Stimulated activated memory B cell treated with anti-CD40 and anti-IgM and Interleukin-4, amounts not matched to agents 10 μg/mL and 1 μg/mL and 100 μg/mL, for 72 hours (primary cell): ENCODE results near the gene DDX50.
"Not testable (repeated sequence)": the region's sequence is repeated elsewhere in the genome, so short reads cannot be mapped to it uniquely, and the experiment has no call there.

Source experiments
- ATAC-seq: fragments of 150-1000 bp; cut with Tn5 transposase; 2 replicates; pipeline ENCODE4 v1.10.0; 2021
- H3K27ac Mint-ChIP-seq: one replicate; pipeline ENCODE4 v1.8.0; 2022; ENCODE audit warnings: mild to moderate bottlenecking, mixed read lengths
- H3K27me3 Mint-ChIP-seq: one replicate; pipeline ENCODE4 v1.8.0; 2022; ENCODE audit warnings: mixed read lengths
- H3K36me3 Mint-ChIP-seq: one replicate; pipeline ENCODE4 v1.8.0; 2022; ENCODE audit warnings: mixed read lengths
- H3K4me1 Mint-ChIP-seq: one replicate; pipeline ENCODE4 v1.8.0; 2022; ENCODE audit warnings: mixed read lengths
- H3K4me3 Mint-ChIP-seq: one replicate; pipeline ENCODE4 v1.8.0; 2022; ENCODE audit warnings: mild to moderate bottlenecking, moderate library complexity, mixed read lengths
- H3K9me3 Mint-ChIP-seq: one replicate; pipeline ENCODE4 v1.8.0; 2022; ENCODE audit warnings: mixed read lengths

The DDX50 gene

DNA sequence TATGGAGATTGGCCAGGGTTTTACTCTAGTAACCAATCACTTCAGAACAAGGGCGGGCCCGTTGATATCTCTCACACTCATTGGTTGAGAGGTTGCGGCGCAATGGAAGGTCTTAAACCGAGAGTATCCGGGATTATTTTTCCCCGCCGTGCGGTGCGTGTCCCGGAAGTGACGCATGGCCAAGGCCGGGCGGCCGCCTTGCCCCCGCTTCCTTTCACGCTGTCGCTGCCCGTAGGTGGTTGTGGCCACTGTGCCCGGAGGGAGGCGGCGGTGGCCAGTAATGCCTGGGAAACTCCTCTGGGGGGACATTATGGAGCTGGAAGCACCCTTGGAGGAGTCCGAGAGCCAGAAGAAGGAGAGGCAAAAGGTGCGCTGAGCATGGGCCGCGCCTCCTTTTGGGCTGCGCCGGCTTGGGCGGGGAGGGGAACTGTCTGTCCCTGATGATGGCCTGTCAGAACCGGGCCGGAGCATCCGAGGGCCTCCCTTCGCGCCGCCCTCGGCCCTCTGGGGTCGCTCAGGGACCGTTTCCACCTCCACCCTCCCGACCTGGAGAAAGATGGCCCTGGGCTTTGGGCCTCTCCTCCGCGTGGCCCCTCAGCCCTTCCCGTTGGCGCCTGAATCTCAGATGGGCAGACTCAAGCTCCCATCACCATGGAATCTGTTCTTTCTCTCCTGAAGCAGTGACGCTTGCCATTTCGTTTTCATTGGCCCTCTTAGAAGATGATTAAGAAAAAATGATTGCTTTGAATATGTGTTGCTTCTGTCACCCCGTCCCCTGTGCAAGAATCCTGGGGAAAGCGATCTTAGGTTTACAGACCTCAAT is at the start of gene DDX50:
DDX50 (plus strand) TSS at position 211 of the 823 bp plus-strand sequence; CDS start at position 281, 70 bp downstream.
- H3K27ac Mint-ChIP-seq: peak within 1 kb of the TSS; percentile 100
- no peaks in the 10 kb centered on the region for H3K27me3 Mint-ChIP-seq
- peak within 1 kb of the TSS; percentile 99 for H3K4me3 Mint-ChIP-seq
- peaks cover 10% of the 10 kb centered on the region for H3K36me3 Mint-ChIP-seq
- H3K4me1 Mint-ChIP-seq: peaks cover 32% of the 10 kb centered on the region
- ATAC-seq: peak; percentile 99
- H3K9me3 Mint-ChIP-seq: no peaks in the 10 kb centered on the region

DNA sequence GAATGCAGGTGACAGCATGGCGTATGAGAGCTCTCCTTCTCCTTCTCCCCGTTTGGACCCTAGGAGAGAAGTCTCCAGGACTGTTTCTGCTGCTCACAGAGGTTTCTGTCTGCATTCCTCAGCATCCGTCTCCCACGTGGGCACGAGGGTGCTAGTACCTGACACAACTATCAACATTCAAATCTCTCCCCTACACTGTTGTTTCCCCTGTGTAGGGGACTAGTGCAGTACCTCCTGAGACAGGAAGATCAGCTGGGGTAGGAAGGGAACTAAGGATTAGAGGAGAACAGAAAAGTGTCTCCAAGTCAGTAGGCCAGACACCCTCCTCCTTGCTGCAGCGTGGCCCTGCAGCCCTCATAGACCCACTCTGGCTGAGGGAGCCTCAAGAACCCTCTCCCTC is 44.8 kb upstream of the DDX50 start:
- Mint-ChIP-seq H3K4me1 (no peaks in the 10 kb centered on the region), H3K27ac (no peak overlapping the region), H3K27me3 (no peaks in the 10 kb centered on the region), H3K9me3 (peaks cover 10% of the 10 kb centered on the region), H3K36me3 (no peaks in the 10 kb centered on the region), H3K4me3 (no peak overlapping the region)
- no peak for ATAC-seq

DNA sequence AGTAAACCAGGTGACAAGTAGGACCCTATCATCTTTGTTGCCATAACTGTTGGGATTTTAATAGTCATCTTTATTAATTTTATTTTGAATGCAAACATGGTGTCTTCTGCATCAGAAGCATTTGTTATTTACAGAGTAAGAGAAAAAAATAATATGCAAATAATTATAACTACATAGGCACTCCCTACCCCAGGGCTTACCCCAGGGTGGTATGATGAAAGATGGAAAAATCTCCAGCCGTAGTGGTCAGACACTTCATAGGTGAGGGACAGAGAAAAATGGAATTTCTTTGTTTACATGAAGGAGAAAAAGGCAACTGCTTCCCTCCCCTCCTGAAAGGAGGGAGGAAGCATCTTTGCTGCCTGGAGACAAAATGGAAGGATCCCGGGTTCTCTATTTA is 44.1 kb upstream of the DDX50 start:
- no peak overlapping the region for H3K4me3 Mint-ChIP-seq
- no peaks in the 10 kb centered on the region for H3K36me3 Mint-ChIP-seq
- peaks cover 10% of the 10 kb centered on the region for H3K9me3 Mint-ChIP-seq
- no peaks in the 10 kb centered on the region for H3K27me3 Mint-ChIP-seq
- H3K4me1 Mint-ChIP-seq: no peaks in the 10 kb centered on the region
- no peak overlapping the region for H3K27ac Mint-ChIP-seq
- ATAC-seq: no peak

DNA sequence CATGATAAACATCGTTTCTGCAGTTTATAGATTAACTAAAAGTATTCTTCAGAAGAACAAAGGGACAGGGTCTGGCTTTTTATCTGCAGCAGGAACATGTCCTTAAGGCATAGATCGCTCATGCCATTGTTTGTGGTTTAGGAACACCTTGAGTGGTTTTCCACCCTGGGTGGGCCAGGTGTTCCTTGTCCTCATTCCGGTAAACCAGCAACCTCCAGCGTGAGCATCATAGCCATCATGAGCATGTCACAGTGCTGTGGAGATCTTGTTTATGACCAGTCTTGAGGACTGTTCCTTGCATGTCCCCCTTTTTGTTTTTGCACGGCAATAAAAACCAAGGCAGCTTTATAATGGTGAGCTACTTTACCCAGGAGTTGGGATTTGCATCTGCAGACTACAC is 39.9 kb upstream of the DDX50 start:
- H3K27me3 Mint-ChIP-seq: no peaks in the 10 kb centered on the region
- no peaks in the 10 kb centered on the region for H3K4me1 Mint-ChIP-seq
- H3K36me3 Mint-ChIP-seq: no peaks in the 10 kb centered on the region
- peaks cover 14% of the 10 kb centered on the region for H3K9me3 Mint-ChIP-seq
- ATAC-seq: no peak
- no peak overlapping the region for H3K27ac Mint-ChIP-seq
- H3K4me3 Mint-ChIP-seq: no peak overlapping the region

DNA sequence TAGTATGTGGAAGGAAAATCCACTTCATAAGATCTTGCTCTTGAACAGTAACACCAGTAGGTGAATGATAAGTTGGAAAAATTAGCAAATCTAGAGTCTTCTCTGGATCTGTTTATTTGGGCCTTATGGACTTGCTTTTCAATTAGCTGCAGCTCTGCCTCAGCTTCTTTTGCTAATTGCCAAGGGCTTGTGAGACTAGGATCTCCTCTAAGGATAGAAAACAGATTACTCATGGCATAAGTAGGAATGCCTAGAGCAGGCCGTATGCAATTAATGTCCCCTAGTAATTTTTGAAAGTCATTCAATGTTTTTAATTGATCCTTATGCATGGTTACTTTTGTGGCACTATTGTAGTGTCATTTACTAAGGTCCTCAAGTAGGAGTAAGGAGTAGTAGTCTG is 36.5 kb upstream of the DDX50 start:
- no peaks in the 10 kb centered on the region for H3K4me1 Mint-ChIP-seq
- H3K27me3 Mint-ChIP-seq: no peaks in the 10 kb centered on the region
- ATAC-seq: no peak
- H3K27ac Mint-ChIP-seq: no peak overlapping the region
- peaks cover 17% of the 10 kb centered on the region for H3K9me3 Mint-ChIP-seq
- H3K36me3 Mint-ChIP-seq: peaks cover 7% of the 10 kb centered on the region
- H3K4me3 Mint-ChIP-seq: no peak overlapping the region

- not testable (repeated sequence) for ATAC-seq, H3K9me3 Mint-ChIP-seq, H3K27ac Mint-ChIP-seq, H3K4me1 Mint-ChIP-seq, H3K27me3 Mint-ChIP-seq, H3K36me3 Mint-ChIP-seq, H3K4me3 Mint-ChIP-seq
Measured at GRCh38 chr10:68868173-68868572, 32.9 kb upstream of the DDX50 start.

DNA sequence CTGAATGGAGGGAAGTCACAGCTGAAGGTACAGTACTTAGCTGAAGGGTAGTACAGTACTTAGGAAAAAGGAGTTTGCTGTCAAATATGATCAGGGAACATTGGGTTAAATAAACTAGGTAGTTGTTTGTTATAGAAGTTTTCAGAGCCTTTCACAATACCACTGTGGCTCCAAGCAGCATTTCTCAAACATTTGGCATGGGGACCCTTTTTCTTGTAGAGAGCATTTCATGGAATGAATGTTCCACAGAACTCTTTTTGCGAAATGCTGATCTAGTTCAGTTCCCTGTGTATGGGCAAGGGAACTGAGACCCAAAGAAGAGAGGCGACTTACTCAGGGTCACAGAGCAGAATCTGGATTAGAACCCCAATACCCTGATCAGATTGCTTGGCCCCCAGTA is 31.5 kb upstream of the DDX50 start:
- no peaks in the 10 kb centered on the region for H3K4me1 Mint-ChIP-seq
- no peaks in the 10 kb centered on the region for H3K27me3 Mint-ChIP-seq
- peaks cover 3% of the 10 kb centered on the region for H3K9me3 Mint-ChIP-seq
- H3K4me3 Mint-ChIP-seq: no peak overlapping the region
- H3K27ac Mint-ChIP-seq: no peak overlapping the region
- no peak for ATAC-seq
- peaks cover 7% of the 10 kb centered on the region for H3K36me3 Mint-ChIP-seq

DNA sequence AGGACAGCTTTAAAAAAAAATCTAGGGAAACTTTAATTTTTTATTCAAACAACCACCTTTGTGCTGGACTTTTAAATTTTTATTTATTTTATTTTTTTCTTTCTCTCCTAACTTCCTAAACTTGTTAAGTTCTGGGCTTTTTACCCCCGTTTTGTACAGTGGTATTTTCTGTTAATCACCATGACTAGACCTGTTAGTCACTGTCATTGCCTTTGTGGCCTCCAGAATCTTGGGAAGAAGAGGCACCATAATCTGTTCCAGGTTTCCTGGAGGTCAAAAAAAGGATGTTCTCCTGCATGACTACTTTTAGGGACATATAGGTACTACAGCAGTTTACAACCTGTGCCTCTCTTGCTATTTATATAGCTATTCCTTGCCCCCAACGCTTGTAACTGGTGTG is 31.1 kb upstream of the DDX50 start:
- peaks cover 7% of the 10 kb centered on the region for H3K36me3 Mint-ChIP-seq
- H3K4me1 Mint-ChIP-seq: no peaks in the 10 kb centered on the region
- ATAC-seq: no peak
- H3K27ac Mint-ChIP-seq: no peak overlapping the region
- no peak overlapping the region for H3K4me3 Mint-ChIP-seq
- H3K27me3 Mint-ChIP-seq: no peaks in the 10 kb centered on the region
- peaks cover 3% of the 10 kb centered on the region for H3K9me3 Mint-ChIP-seq

- Mint-ChIP-seq H3K4me1 (no peaks in the 10 kb centered on the region), H3K27ac (no peak overlapping the region), H3K4me3 (no peak overlapping the region), H3K36me3 (peaks cover 7% of the 10 kb centered on the region), H3K9me3 (peaks cover 3% of the 10 kb centered on the region), H3K27me3 (no peaks in the 10 kb centered on the region)
- ATAC-seq: peak; percentile 12
Measured at GRCh38 chr10:68870545-68871104, 30.5 kb upstream of the DDX50 start.

DNA sequence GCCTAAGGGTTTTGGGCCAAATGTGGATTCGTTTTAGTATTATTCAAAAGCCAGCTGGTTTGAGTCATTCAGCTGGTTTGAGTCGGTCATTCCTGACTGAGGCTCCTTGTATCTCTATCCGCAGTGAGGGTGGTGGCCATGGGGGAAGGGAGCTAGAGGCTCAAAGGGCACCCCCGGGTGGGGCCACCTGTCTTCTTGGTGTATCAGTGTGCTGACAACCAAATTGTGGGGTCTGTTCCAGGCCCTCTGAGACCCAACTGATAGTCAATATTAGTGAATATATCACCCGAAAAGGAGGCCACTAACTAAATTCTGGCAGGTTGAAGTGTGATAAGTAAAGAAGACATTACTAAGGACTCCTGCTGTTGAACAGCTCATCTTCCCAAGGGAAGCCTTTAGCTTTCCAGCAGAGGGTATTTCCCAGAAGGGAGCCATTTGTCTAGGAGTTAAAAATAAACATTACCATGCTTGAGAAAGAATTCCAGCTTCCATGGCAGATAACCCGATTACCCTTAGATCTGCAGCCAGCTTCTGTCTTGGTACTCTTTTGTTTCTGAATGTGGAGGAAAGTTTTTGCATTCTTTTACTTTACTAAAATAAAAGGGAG is 29.9 kb upstream of the DDX50 start:
- no peak overlapping the region for H3K27ac Mint-ChIP-seq
- no peaks in the 10 kb centered on the region for H3K4me1 Mint-ChIP-seq
- no peak overlapping the region for H3K4me3 Mint-ChIP-seq
- H3K36me3 Mint-ChIP-seq: peaks cover 7% of the 10 kb centered on the region
- H3K27me3 Mint-ChIP-seq: no peaks in the 10 kb centered on the region
- ATAC-seq: no peak
- peaks cover 3% of the 10 kb centered on the region for H3K9me3 Mint-ChIP-seq

- no peaks in the 10 kb centered on the region for H3K27me3 Mint-ChIP-seq
- no peak for ATAC-seq
Measured at GRCh38 chr10:68871731-68872342, 29.3 kb upstream of the DDX50 start.

GRCh38 chr10:68876246-68877138 is 24.6 kb upstream of the DDX50 start:
- no peak for ATAC-seq
- H3K36me3 Mint-ChIP-seq: no peaks in the 10 kb centered on the region
- H3K9me3 Mint-ChIP-seq: no peaks in the 10 kb centered on the region
- no peak overlapping the region for H3K27ac Mint-ChIP-seq
- no peak overlapping the region for H3K4me3 Mint-ChIP-seq
- no peaks in the 10 kb centered on the region for H3K4me1 Mint-ChIP-seq
- H3K27me3 Mint-ChIP-seq: no peaks in the 10 kb centered on the region

More at GRCh38 chr10:68871731-68872342, 29.3 kb upstream of the DDX50 start:
- Mint-ChIP-seq H3K4me3 (no peak overlapping the region), H3K36me3 (peaks cover 7% of the 10 kb centered on the region), H3K27ac (no peak overlapping the region), H3K9me3 (peaks cover 3% of the 10 kb centered on the region), H3K4me1 (no peaks in the 10 kb centered on the region)

DNA sequence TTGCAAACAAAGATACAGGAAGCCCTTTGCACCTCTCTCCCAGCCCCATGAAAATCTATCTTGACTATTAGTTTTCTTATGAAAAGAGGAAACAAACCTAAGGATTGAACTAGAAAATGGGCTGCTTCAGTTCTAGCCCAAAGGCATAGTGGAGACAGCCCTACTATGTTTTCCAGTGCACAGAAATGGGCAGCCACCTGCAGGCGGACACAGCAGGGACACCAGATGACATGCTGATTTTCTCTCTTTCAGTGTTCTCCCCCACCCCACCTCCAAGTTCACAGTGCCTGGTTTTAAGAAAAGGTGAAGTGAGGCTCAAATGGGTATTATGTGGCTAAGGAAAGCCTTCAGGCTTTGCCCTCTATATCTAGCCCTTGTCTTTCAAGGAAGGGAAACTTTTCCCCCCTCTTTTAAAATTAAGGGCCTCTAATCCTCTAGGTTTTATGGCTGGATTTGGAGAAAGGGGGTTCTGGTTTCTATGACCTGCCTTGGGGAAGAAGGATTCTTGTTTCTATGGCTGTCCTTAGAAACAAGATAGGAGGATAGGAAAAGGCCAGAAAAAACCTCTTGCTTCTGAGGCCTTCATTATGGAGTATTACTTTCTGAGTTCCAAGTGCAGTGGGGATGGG is 23.5 kb upstream of the DDX50 start:
- Mint-ChIP-seq H3K27me3 (no peaks in the 10 kb centered on the region), H3K4me1 (no peaks in the 10 kb centered on the region), H3K27ac (no peak overlapping the region), H3K36me3 (no peaks in the 10 kb centered on the region), H3K9me3 (no peaks in the 10 kb centered on the region), H3K4me3 (no peak overlapping the region)
- ATAC-seq: no peak

- Mint-ChIP-seq H3K36me3 (no peaks in the 10 kb centered on the region), H3K9me3 (no peaks in the 10 kb centered on the region), H3K27me3 (no peaks in the 10 kb centered on the region), H3K4me1 (no peaks in the 10 kb centered on the region), H3K4me3 (no peak overlapping the region), H3K27ac (no peak overlapping the region)
- no peak for ATAC-seq
Measured at GRCh38 chr10:68878496-68878895, 22.6 kb upstream of the DDX50 start.
